CD14-positive monocyte (primary cell): ENCODE results near the gene CTSH. TPM values are rescaled to one million over a fixed set of nuclear protein-coding genes. Genes with fewer than 3 reads are reported as not detected.

Source experiments
- DNase-seq, 3 donors: peaks; one replicate each; pipeline ENCODE4 v3.0.0-alpha.2; 2011 to 2022
- H2AFZ ChIP-seq: 2 replicates; pipeline ENCODE4 v1.6.0; 2012; ENCODE audit warnings: mild to moderate bottlenecking, low read depth, low read length, inconsistent platforms; ENCODE audit not compliant: insufficient read depth, poor library complexity, severe bottlenecking
- H3K27ac ChIP-seq, 2 donors: 1 replicate in 1 of 2; 2 replicates in 1 of 2; pipeline ENCODE4 v1.5.1; 2012 to 2013; ENCODE audit warnings: low read length in 2 of 2, control low read depth in 1 of 2, inconsistent platforms in 1 of 2, low read depth in 1 of 2, mild to moderate bottlenecking in 1 of 2
- H3K27me3 ChIP-seq, 2 donors: one replicate each; pipeline versions ENCODE4 v1.6.0 to v1.6.1; 2011 to 2013; ENCODE audit warnings: low read length in 2 of 2; ENCODE audit not compliant: control insufficient read depth in 2 of 2, insufficient read depth in 2 of 2
- H3K36me3 ChIP-seq, 2 donors: replicated peaks in 1 of 2; 1 replicate in 1 of 2; 2 replicates in 1 of 2; pipeline versions ENCODE4 v1.5.1 to v1.6.1; 2012 to 2013; ENCODE audit warnings: low read length in 2 of 2, control low read depth in 1 of 2, inconsistent platforms in 1 of 2, mild to moderate bottlenecking in 1 of 2; ENCODE audit not compliant: insufficient read depth in 2 of 2, control insufficient read depth in 1 of 2
- H3K4me1 ChIP-seq, 2 donors: 1 replicate in 1 of 2; 2 replicates in 1 of 2; pipeline versions ENCODE4 v1.5.1 to v1.6.1; 2012 to 2013; ENCODE audit warnings: low read length in 2 of 2, control low read depth in 1 of 2, inconsistent platforms in 1 of 2, mild to moderate bottlenecking in 1 of 2, moderate library complexity in 1 of 2; ENCODE audit not compliant: insufficient read depth in 2 of 2, control insufficient read depth in 1 of 2
- H3K4me2 ChIP-seq: replicated peaks from 2 replicates; pipeline ENCODE3; 2012; ENCODE audit warnings: low read length, moderate library complexity, mild to moderate bottlenecking; ENCODE audit not compliant: poor library complexity, severe bottlenecking; ENCODE audit errors: extremely low read depth
- H3K4me3 ChIP-seq, 3 experiments: fragments of 200-600 bp in 1 of 3; sonication (generic) in 1 of 3; replicated peaks in 1 of 3; 1 replicate in 2 of 3; 2 replicates in 1 of 3; pipeline ENCODE4 v1.5.1; 2011 to 2013; ENCODE audit warnings: low read length in 3 of 3, mild to moderate bottlenecking in 3 of 3, control low read depth in 2 of 3, low read depth in 2 of 3, inconsistent platforms in 1 of 3, moderate library complexity in 1 of 3
- H3K79me2 ChIP-seq: 2 replicates; pipeline ENCODE4 v1.6.0; 2012; ENCODE audit warnings: mild to moderate bottlenecking, control low read depth, inconsistent platforms, low read length, moderate library complexity; ENCODE audit not compliant: insufficient read depth
- H3K9ac ChIP-seq: 2 replicates; pipeline ENCODE4 v1.6.0; 2017; ENCODE audit warnings: low read length, mild to moderate bottlenecking; ENCODE audit not compliant: insufficient read depth, poor library complexity, severe bottlenecking
- H3K9me3 ChIP-seq, 2 donors: replicated peaks in 1 of 2; 1 replicate in 1 of 2; 2 replicates in 1 of 2; pipeline versions ENCODE4 v1.5.1 to v1.6.1; 2012 to 2013; ENCODE audit warnings: low read length in 2 of 2, control low read depth in 1 of 2; ENCODE audit not compliant: control insufficient read depth in 1 of 2, insufficient read depth in 1 of 2
- H4K20me1 ChIP-seq: 2 replicates; pipeline ENCODE4 v1.6.0; 2012; ENCODE audit warnings: mild to moderate bottlenecking, low read length, control low read depth, moderate library complexity; ENCODE audit not compliant: insufficient read depth
- H3K27ac Mint-ChIP-seq, 7 donors: one replicate each; pipeline ENCODE4 v1.8.0; 2020; ENCODE audit warnings: mild to moderate bottlenecking in 7 of 7, mixed read lengths in 7 of 7, moderate library complexity in 6 of 7, inconsistent platforms in 2 of 7
- H3K27me3 Mint-ChIP-seq, 3 donors: one replicate each; pipeline ENCODE4 v1.8.0; 2021 to 2022; ENCODE audit warnings: low read depth in 3 of 3, mild to moderate bottlenecking in 3 of 3, mixed read lengths in 3 of 3, moderate library complexity in 3 of 3, inconsistent platforms in 1 of 3
- H3K36me3 Mint-ChIP-seq, 2 donors: one replicate each; pipeline ENCODE4 v1.8.0; 2020; ENCODE audit warnings: mixed read lengths in 2 of 2, inconsistent platforms in 1 of 2, mild to moderate bottlenecking in 1 of 2
- H3K4me1 Mint-ChIP-seq: one replicate; pipeline ENCODE4 v1.8.0; 2020; ENCODE audit warnings: mild to moderate bottlenecking, mixed read lengths
- H3K4me3 Mint-ChIP-seq, 2 donors: one replicate each; pipeline ENCODE4 v1.8.0; 2020; ENCODE audit warnings: mild to moderate bottlenecking in 2 of 2, mixed read lengths in 2 of 2, moderate library complexity in 1 of 2
- H3K9me3 Mint-ChIP-seq, 7 donors: one replicate each; pipeline ENCODE4 v1.8.0; 2020 to 2022; ENCODE audit warnings: mixed read lengths in 7 of 7, mild to moderate bottlenecking in 6 of 7, moderate library complexity in 6 of 7, inconsistent platforms in 2 of 7
- whole genome bisulfite sequencing: methylation state at CpG from one replicate; pipeline ENCODE4 v1.1.5; 2013; ENCODE audit warnings: missing lambda C conversion rate; ENCODE audit not compliant: insufficient coverage; 5-methylcytosine and 5-hydroxymethylcytosine counted together
- intact Hi-C, 2 donors: fragments of 100-400 bp; cut with micrococcal nuclease; formaldehyde crosslinking; loops; one replicate each; pipeline versions ENCODE4 v1.15.0 to v1.15.1; 2023
- polyA plus RNA-seq, 3 donors: library from polyadenylated mRNA; depleted of rRNA in 1 of 3; unstranded in 2 of 3; stranded (reverse) in 1 of 3; fragments of 300-500 nt in 2 of 3; fragments of >200 nt in 1 of 3; fragmentation: Illumina TruSeq in 2 of 3; gene quantifications; 1 replicate in 2 of 3; 2 replicates in 1 of 3; pipeline ENCODE4 v1.2.3, GENCODE V29; 2012 to 2021
- TF ChIP-seq, protein P1 (sequence below): fragments of 200-600 bp; IDR thresholded peaks from one replicate; pipeline ENCODE4 v1.8.0; 2022; ENCODE audit warnings: antibody characterized with exemption, mild to moderate bottlenecking

CTSH gene
- polyA plus RNA-seq, 3 donors: 555 to 884 (median 756) TPM

GRCh38 chr15:78923015-78923414, 21.8 kb downstream of the CTSH start:
- peaks cover 33 to 41% of the 10 kb centered on the region in 2 donors for H3K4me1 ChIP-seq
- H3K27ac Mint-ChIP-seq: peak overlapping the region; percentile 54 to 86 (median 78)

GRCh38 chr15:78922527-78922926, 22.3 kb downstream of the CTSH start:
- Histone ChIP-seq H2AFZ (no peak overlapping the region), H3K36me3 (peaks cover 65 to 88% of the 10 kb centered on the region in 2 donors), H3K4me1 (peaks cover 33 to 41% of the 10 kb centered on the region in 2 donors), H3K4me2 (no peak overlapping the region), H3K4me3 (no peak overlapping the region), H3K79me2 (peaks cover 38% of the 10 kb centered on the region), H3K27ac (peak overlapping the region; percentile 43 to 70), H3K27me3 (no peaks in the 10 kb centered on the region), H3K9ac (no peak overlapping the region), H3K9me3 (no peaks in the 10 kb centered on the region), H4K20me1 (peaks cover 70% of the 10 kb centered on the region)
- 97% methylated on average over 4 of the region's 7 CpGs for WGBS
- no peak for DNase-seq
- H3K9me3 Mint-ChIP-seq: peaks cover 0 to 4% (median 0%) of the 10 kb centered on the region in 7 donors
- H3K4me1 Mint-ChIP-seq: peaks cover 37% of the 10 kb centered on the region
- no peaks in the 10 kb centered on the region for H3K27me3 Mint-ChIP-seq
- peaks cover 74 to 90% of the 10 kb centered on the region in 2 donors for H3K36me3 Mint-ChIP-seq
- H3K27ac Mint-ChIP-seq: peak overlapping the region; percentile 57 to 85 (median 73)
- TF ChIP-seq, protein P1, sequence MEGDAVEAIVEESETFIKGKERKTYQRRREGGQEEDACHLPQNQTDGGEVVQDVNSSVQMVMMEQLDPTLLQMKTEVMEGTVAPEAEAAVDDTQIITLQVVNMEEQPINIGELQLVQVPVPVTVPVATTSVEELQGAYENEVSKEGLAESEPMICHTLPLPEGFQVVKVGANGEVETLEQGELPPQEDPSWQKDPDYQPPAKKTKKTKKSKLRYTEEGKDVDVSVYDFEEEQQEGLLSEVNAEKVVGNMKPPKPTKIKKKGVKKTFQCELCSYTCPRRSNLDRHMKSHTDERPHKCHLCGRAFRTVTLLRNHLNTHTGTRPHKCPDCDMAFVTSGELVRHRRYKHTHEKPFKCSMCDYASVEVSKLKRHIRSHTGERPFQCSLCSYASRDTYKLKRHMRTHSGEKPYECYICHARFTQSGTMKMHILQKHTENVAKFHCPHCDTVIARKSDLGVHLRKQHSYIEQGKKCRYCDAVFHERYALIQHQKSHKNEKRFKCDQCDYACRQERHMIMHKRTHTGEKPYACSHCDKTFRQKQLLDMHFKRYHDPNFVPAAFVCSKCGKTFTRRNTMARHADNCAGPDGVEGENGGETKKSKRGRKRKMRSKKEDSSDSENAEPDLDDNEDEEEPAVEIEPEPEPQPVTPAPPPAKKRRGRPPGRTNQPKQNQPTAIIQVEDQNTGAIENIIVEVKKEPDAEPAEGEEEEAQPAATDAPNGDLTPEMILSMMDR: no peak
- no peak overlapping the region for H3K4me3 Mint-ChIP-seq
- intact Hi-C loops: no loop called here

More at GRCh38 chr15:78923015-78923414, 21.8 kb downstream of the CTSH start:
- Mint-ChIP-seq H3K9me3 (peaks cover 0 to 4% (median 0%) of the 10 kb centered on the region in 7 donors), H3K27me3 (peaks cover 0 to 2% (median 0%) of the 10 kb centered on the region in 3 donors), H3K4me1 (peaks cover 38% of the 10 kb centered on the region), H3K36me3 (peaks cover 79 to 90% of the 10 kb centered on the region in 2 donors), H3K4me3 (no peak overlapping the region)
- H4K20me1 ChIP-seq: peaks cover 71% of the 10 kb centered on the region
- DNase-seq: peak; percentile 41 to 79 (median 74)
- intact Hi-C loops: no loop called here
- H3K79me2 ChIP-seq: peaks cover 43% of the 10 kb centered on the region
- peaks cover 70 to 93% of the 10 kb centered on the region in 2 donors for H3K36me3 ChIP-seq
- TF ChIP-seq, protein P1: no peak
- no peak overlapping the region for H2AFZ ChIP-seq
- no peaks in the 10 kb centered on the region for H3K9me3 ChIP-seq
- H3K27ac ChIP-seq: peak overlapping the region; percentile 43 to 70
- no CpG with 5 or more reads among the region's 7 CpGs for WGBS
- H3K4me2 ChIP-seq: no peak overlapping the region
- no peaks in the 10 kb centered on the region for H3K27me3 ChIP-seq
- H3K4me3 ChIP-seq: no peak overlapping the region
- H3K9ac ChIP-seq: no peak overlapping the region
